MM.1S (cell line): Measurements from ENCODE around the gene ALDH1A3.

Experiments
- DNase-seq: peaks from one replicate; pipeline ENCODE4 v3.0.0-alpha.2; 2015
- H2AFZ ChIP-seq: fragments of 300-600 bp; sonication (generic); 2 replicates; pipeline ENCODE4 v1.6.0; 2016; ENCODE audit warnings: antibody characterized with exemption, low read length
- H3F3A ChIP-seq: fragments of 300-600 bp; sonication (generic); 2 replicates; pipeline ENCODE4 v1.6.1; 2016; ENCODE audit warnings: mild to moderate bottlenecking, antibody characterized with exemption, low read length, moderate library complexity, mixed read lengths; ENCODE audit not compliant: insufficient read depth
- H3K27ac ChIP-seq: fragments of 300-600 bp; sonication (generic); 2 replicates; pipeline ENCODE4 v1.5.1; 2016; ENCODE audit warnings: mild to moderate bottlenecking, low read length
- H3K27me3 ChIP-seq: fragments of 300-600 bp; sonication (generic); replicated peaks from 2 replicates; pipeline ENCODE4 v1.6.0; 2016; ENCODE audit warnings: low read length; ENCODE audit not compliant: insufficient read depth
- H3K36me3 ChIP-seq: fragments of 300-600 bp; sonication (generic); replicated peaks from 2 replicates; pipeline ENCODE4 v1.6.1; 2016; ENCODE audit warnings: mild to moderate bottlenecking, low read length, mixed read lengths; ENCODE audit not compliant: insufficient read depth
- H3K4me1 ChIP-seq: fragments of 300-600 bp; sonication (generic); 2 replicates; pipeline ENCODE4 v1.6.1; 2016; ENCODE audit warnings: low read length, mixed read lengths
- H3K4me2 ChIP-seq: fragments of 300-600 bp; sonication (generic); 2 replicates; pipeline ENCODE4 v1.6.0; 2016; ENCODE audit warnings: low read depth, low read length
- H3K4me3 ChIP-seq: fragments of 300-600 bp; sonication (generic); 2 replicates; pipeline ENCODE4 v1.5.1; 2016; ENCODE audit warnings: low read length, mixed read lengths
- H3K79me2 ChIP-seq: fragments of 300-600 bp; sonication (generic); 2 replicates; pipeline ENCODE4 v1.6.1; 2016; ENCODE audit warnings: mixed run types, low read length, mixed read lengths
- H3K9ac ChIP-seq: fragments of 300-600 bp; sonication (generic); 2 replicates; pipeline ENCODE4 v1.6.1; 2016; ENCODE audit warnings: low read length, mixed read lengths
- H3K9me2 ChIP-seq: fragments of 300-600 bp; sonication (generic); replicated peaks from 2 replicates; pipeline ENCODE4 v1.6.1; 2016; ENCODE audit warnings: mild to moderate bottlenecking, low read length, mixed read lengths; ENCODE audit not compliant: insufficient read depth
- H3K9me3 ChIP-seq: fragments of 300-600 bp; sonication (generic); replicated peaks from 2 replicates; pipeline ENCODE4 v1.6.1; 2016; ENCODE audit warnings: mild to moderate bottlenecking, low read length, mixed read lengths; ENCODE audit not compliant: insufficient read depth
- H4K20me1 ChIP-seq: fragments of 300-600 bp; sonication (generic); 2 replicates; pipeline ENCODE4 v1.6.1; 2016; ENCODE audit warnings: mild to moderate bottlenecking, low read length, moderate library complexity, mixed read lengths; ENCODE audit not compliant: insufficient read depth
- EZH2 ChIP-seq: fragments of 300-600 bp; sonication (generic); optimal IDR thresholded peaks from 2 replicates; pipeline ENCODE3; 2017; ENCODE audit warnings: low read depth, mild to moderate bottlenecking, antibody characterized with exemption, low read length, mixed read lengths
- EZH2phosphoT487 ChIP-seq: fragments of 300-600 bp; sonication (generic); IDR thresholded peaks from 2 replicates; pipeline ENCODE4 v1.6.1; 2018; ENCODE audit warnings: antibody characterized with exemption, low read length
- TF ChIP-seq, protein P1 (sequence below): fragments of 300-600 bp; sonication (generic); IDR thresholded peaks from 2 replicates; pipeline ENCODE4 v1.5.1; 2016; ENCODE audit warnings: antibody characterized with exemption, low read length, mixed read lengths

Gene ALDH1A3

DNA sequence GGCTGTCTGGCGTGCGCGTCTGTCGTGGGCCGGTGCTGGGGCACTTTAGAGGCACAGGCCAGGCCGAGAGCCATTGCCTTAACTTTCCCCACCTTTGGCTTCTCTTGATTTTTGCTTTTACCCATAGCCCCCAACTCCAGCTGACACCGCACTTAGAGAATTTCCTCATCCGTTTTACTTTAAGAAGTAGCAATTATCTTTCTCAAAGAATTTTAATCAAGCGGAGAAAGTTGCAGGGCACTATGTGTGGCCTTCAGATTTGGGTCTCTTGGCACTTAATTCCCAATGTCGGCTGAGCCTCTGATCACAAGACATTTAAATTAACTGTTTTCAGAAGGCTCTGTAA, 1.2 kb downstream of the ALDH1A3 start:
- peaks cover 29% of the 10 kb centered on the region for H3K27me3 ChIP-seq
- H3K4me1 ChIP-seq, result no peaks in the 10 kb centered on the region
- H3K79me2 ChIP-seq, result no peaks in the 10 kb centered on the region
- TF ChIP-seq EZH2phosphoT487, result no peak
- TF ChIP-seq, protein P1, sequence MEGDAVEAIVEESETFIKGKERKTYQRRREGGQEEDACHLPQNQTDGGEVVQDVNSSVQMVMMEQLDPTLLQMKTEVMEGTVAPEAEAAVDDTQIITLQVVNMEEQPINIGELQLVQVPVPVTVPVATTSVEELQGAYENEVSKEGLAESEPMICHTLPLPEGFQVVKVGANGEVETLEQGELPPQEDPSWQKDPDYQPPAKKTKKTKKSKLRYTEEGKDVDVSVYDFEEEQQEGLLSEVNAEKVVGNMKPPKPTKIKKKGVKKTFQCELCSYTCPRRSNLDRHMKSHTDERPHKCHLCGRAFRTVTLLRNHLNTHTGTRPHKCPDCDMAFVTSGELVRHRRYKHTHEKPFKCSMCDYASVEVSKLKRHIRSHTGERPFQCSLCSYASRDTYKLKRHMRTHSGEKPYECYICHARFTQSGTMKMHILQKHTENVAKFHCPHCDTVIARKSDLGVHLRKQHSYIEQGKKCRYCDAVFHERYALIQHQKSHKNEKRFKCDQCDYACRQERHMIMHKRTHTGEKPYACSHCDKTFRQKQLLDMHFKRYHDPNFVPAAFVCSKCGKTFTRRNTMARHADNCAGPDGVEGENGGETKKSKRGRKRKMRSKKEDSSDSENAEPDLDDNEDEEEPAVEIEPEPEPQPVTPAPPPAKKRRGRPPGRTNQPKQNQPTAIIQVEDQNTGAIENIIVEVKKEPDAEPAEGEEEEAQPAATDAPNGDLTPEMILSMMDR, result no peak
- TF ChIP-seq EZH2, result no peak
- DNase-seq, result no peak
- H3K9ac ChIP-seq, result no peak overlapping the region
- H4K20me1 ChIP-seq, result no peaks in the 10 kb centered on the region
- H2AFZ ChIP-seq, result no peak overlapping the region
- no peak overlapping the region for H3K4me3 ChIP-seq
- no peaks in the 10 kb centered on the region for H3K9me2 ChIP-seq
- no peaks in the 10 kb centered on the region for H3F3A ChIP-seq
- no peak overlapping the region for H3K4me2 ChIP-seq
- no peak overlapping the region for H3K27ac ChIP-seq
- H3K9me3 ChIP-seq, result no peaks in the 10 kb centered on the region
- no peaks in the 10 kb centered on the region for H3K36me3 ChIP-seq

DNA sequence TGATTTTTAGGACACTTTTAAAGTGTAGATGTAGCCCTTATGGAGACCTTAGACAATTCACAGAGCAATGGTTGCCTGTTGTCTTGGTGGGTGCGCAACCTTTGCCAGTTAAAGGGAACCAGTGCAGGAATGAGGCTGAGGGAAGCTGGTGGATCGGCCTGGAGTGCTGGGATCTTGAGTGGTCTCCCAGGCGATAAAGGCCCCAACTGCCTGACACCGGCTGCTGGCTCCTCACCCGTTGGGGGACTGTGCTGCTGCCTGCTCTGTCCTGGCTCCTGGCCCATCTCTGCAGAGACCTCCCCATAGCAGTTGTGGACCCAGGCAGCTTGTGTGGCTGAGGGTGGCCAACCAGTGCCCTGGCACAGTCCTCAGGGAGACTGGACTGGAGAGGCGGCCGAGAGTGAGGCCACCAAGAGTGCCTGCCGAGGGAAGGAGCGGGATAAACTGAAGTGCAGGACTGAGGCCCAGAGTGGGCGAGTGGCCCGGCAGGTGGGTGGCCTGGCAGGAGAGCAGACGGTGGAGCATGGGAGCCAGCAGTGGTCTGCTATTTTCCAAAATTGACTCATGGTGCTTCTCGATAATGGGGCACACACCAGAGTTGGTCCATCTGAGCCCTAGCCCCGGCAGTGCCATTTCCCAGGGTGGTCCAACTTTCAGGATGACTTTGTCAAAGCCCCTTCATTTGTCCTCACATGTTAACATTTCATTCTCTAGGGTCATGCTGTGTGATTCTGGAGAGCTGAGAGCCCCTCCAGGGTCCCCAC, 2.1 kb downstream of the ALDH1A3 start:
- no peak overlapping the region for H3K27ac ChIP-seq
- H3K79me2 ChIP-seq, result no peaks in the 10 kb centered on the region
- H3K4me3 ChIP-seq, result no peak overlapping the region
- no peaks in the 10 kb centered on the region for H3K4me1 ChIP-seq
- no peaks in the 10 kb centered on the region for H3K9me2 ChIP-seq
- no peaks in the 10 kb centered on the region for H3F3A ChIP-seq
- TF ChIP-seq, protein P1, result no peak
- no peak overlapping the region for H3K9ac ChIP-seq
- no peaks in the 10 kb centered on the region for H3K9me3 ChIP-seq
- DNase-seq, result no peak
- H3K27me3 ChIP-seq, result peaks cover 27% of the 10 kb centered on the region
- H2AFZ ChIP-seq, result no peak overlapping the region
- H4K20me1 ChIP-seq, result no peaks in the 10 kb centered on the region
- no peaks in the 10 kb centered on the region for H3K36me3 ChIP-seq
- H3K4me2 ChIP-seq, result no peak overlapping the region

DNA sequence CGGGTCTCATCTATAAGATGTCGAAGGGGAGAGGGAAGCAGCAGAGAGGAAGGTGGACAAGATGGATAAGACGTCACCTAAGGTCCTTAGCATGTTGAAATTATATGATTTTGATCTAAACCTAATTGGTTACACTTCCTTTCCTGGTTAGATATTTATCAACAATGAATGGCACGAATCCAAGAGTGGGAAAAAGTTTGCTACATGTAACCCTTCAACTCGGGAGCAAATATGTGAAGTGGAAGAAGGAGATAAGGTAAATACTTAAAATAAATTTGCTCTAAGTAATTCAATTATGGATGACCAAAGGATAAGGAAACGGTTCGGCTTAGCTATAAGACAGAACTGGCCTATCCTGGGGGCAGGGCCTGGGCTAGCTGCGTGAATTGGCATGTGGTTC, 5.5 kb downstream of the ALDH1A3 start:
- Histone ChIP-seq H3K4me1 (no peaks in the 10 kb centered on the region), H3K27ac (no peak overlapping the region), H3K9ac (no peak overlapping the region), H3K9me3 (no peaks in the 10 kb centered on the region), H4K20me1 (no peaks in the 10 kb centered on the region), H3K4me2 (no peak overlapping the region), H3F3A (no peaks in the 10 kb centered on the region), H3K36me3 (no peaks in the 10 kb centered on the region), H3K27me3 (peaks cover 15% of the 10 kb centered on the region; the same call in 1 of the 2 replicates), H3K9me2 (no peaks in the 10 kb centered on the region), H3K79me2 (no peaks in the 10 kb centered on the region), H2AFZ (no peak overlapping the region), H3K4me3 (no peak overlapping the region)
- no peak for TF ChIP-seq EZH2
- no peak for TF ChIP-seq EZH2phosphoT487
- TF ChIP-seq, protein P1, result no peak
- DNase-seq, result no peak
